ENCODE data around the gene CASP7.

DNA sequence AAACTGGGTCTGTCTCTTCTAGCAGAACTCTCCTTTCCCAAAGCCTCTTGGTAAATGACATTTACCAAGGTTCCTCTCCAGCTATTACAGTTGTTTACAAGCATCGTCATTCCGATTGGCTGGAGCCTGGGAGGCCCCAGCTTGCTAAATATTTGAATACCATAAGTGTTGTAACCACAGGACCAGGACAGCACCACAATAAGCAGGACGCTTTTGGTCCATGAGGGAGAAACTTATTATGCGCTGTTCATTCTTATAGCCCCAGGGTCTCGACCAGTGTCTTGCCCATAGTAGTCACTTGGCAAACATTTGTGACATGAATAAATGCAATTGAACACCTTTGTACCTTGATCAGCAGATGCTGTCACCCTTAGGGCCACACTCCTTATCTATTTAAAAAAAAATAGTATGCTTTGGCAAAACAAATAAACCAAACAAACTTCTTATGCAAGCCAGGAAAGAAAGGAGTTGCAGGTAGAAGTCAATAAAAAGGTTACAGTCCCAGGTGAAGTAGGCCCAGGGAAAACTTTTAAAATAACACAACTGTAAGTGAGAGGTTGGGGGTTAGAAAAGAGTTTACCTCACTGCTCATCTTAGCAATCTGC is 48.7 kb upstream of the CASP7 start:
- TF ChIP-seq, protein P1, sequence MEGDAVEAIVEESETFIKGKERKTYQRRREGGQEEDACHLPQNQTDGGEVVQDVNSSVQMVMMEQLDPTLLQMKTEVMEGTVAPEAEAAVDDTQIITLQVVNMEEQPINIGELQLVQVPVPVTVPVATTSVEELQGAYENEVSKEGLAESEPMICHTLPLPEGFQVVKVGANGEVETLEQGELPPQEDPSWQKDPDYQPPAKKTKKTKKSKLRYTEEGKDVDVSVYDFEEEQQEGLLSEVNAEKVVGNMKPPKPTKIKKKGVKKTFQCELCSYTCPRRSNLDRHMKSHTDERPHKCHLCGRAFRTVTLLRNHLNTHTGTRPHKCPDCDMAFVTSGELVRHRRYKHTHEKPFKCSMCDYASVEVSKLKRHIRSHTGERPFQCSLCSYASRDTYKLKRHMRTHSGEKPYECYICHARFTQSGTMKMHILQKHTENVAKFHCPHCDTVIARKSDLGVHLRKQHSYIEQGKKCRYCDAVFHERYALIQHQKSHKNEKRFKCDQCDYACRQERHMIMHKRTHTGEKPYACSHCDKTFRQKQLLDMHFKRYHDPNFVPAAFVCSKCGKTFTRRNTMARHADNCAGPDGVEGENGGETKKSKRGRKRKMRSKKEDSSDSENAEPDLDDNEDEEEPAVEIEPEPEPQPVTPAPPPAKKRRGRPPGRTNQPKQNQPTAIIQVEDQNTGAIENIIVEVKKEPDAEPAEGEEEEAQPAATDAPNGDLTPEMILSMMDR (IDR thresholded peaks at IDR 0.05; ENCODE audit: low read depth, low read length), result no peak
- TF ChIP-seq MYC (IDR thresholded peaks at IDR 0.05; ENCODE audit: low read depth, low read length) (no peak), POLR2A (IDR thresholded peaks at IDR 0.05; ENCODE audit: extremely low read depth, insufficient read length) (no peak)
- TF ChIP-seq, protein P2, sequence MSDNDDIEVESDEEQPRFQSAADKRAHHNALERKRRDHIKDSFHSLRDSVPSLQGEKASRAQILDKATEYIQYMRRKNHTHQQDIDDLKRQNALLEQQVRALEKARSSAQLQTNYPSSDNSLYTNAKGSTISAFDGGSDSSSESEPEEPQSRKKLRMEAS (IDR thresholded peaks at IDR 0.05; ENCODE audit: low read depth, low read length), result no peak

Measured in NB4 (cell line).